ENCODE measurements around the gene PLEKHN1. TPM values are rescaled to one million over a fixed set of nuclear protein-coding genes. Genes with fewer than 3 reads are reported as not detected.

The PLEKHN1 gene
- polyA plus RNA-seq, 4 donors: 0.14 to 0.90 (median 0.43) TPM; not detected in 1

- DNase-seq (ENCODE audit: low read depth in 4 of 4, low spot score in 3 of 4): no peak
These were observed 54.2 kb downstream of the PLEKHN1 start for GRCh38 chr1:1020415-1021009.

DNA sequence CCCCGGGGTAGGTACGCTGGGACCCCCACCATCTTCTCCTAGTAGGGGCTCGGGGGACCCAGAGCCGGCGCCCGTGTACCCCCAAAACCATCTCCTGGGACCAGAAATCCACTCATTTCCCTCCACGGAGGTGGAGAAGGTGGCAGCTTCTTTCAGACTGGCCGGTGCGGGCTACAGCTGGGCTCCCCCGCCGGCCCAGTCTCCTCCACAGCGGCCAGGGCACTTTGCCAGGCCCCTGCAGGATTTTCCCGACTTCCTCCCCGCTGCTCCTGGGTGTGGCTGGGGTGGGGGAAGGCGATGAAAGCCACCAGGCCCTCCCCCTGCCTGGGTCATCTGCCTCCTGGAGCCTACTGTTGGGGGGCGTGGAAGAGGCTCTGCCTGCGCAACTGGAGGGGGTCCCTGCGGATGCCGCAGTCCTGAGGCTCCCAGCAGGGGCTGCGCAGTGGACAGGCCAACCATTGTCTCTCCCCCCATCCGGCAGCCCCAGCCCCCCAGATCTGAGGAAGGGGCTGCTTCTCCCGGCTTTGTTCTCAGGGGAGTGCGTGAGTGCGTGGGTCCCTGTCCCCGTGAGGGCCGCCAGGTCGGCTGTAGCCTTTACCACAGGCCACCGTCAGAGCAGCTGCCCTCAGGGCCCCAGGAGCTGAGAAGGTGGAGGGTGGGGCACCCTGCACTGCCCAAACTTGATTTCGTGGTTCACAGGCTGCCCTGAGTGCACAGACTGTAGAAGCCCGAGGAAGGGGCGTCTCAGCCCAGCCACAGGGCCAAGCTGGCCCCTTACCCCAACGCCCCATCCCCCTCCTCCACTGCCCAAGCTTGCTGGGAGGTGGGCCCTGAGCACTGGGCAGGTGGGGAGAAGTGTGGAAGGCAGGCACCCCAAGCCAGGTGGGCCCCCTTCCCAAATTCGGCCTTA, 55.0 kb downstream of the PLEKHN1 start:
- DNase-seq (ENCODE audit: low read depth in 4 of 4, low spot score in 3 of 4): no peak

DNA sequence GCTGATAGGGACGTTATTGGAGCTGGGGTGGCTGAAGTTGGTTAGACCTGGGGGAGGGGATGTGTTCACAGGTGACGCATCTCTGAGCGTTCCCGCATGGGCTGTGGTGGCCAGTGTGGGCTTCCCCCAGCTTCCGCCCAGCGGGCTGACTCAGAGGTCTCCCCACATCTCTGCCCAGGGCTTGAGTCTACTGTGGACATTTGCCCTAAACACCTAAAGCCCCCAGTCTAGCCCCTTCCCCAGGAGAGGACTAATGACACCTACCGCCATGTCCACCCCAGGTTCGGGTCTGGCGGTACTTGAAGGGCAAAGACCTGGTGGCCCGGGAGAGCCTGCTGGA, 55.6 kb downstream of the PLEKHN1 start:
- no peak for DNase-seq (ENCODE audit: low read depth in 4 of 4, low spot score in 3 of 4)

DNA sequence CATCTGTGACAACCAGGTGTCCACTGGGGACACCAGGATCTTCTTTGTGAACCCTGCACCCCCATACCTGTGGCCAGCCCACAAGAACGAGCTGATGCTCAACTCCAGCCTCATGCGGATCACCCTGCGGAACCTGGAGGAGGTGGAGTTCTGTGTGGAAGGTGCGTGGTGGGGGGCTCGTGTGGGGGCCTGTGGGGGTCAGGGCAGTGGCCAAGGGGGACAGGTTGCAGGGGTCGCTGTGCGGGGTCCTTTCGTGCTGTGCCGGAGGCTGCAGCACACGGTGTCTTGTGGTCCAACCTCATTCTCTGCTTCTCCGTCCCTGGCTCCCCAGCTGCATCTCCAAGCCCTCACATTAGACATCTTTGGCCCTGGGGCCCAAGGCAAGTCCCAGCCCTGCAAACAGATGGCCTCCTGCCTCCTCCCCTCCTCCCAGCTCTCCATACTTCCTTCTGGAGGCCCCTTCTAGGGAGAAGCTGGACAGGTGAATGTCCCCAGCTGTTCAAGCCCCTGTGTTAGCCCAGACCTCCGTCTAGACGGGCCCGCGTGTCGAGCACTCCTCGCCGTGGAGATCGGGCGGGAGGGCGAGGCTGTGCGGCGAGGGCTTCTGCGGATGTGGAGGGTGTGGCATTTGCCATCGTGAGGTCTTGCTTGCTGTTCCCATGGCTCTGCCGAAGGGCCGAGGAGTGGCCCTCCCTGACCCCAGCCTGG, 56.2 kb downstream of the PLEKHN1 start:
- no peak for DNase-seq (ENCODE audit: low read depth in 4 of 4, low spot score in 3 of 4)

- no peak for DNase-seq (ENCODE audit: low read depth in 4 of 4, low spot score in 3 of 4)
These were observed 57.4 kb downstream of the PLEKHN1 start for GRCh38 chr1:1023700-1024099.

DNA sequence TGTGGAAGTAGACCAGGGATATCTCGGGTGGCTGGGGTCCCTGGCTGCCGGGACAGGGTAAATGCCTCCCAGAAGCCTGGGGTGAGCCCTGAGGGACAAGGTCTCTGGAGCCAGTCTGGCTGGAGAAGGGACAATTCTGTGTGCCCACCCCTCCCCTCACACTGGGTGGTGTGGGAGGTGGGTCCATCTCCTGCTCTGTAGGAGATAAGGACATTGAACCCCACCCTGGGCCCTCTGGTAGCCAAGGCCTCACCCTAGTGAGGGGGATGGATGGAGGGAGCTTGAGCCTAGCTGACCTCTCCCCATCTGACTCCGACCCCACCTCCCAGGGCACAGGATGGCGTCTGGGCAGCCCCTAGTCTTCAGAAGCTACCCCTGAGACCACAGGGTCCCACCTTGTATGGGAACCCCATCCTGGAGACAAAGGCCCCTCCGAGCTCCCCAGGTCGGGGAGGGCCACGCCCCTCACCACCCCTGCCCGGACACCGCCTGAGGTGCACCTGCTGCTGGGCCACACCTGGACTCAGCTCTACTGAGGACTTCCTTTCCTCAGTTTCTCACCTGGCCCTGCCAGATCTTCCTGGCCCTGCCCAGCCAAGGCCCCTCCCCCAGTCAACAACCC, 58.0 kb downstream of the PLEKHN1 start:
- DNase-seq (ENCODE audit: low read depth in 4 of 4, low spot score in 3 of 4): no peak

- DNase-seq (ENCODE audit: low read depth in 4 of 4, low spot score in 3 of 4): no peak
These were observed 58.8 kb downstream of the PLEKHN1 start for GRCh38 chr1:1024771-1025699.

Other genes with a start within 250 kb of the PLEKHN1 start
- gene SAMD11, start 42.6 kb upstream of the PLEKHN1 start, polyA plus RNA-seq (ENCODE audit: insufficient read length in 4 of 4): 10 to 100 TPM; 43.9 to 94.8 (median 63.0) TPM
- 10 to 100 TPM; 37.7 to 67.3 (median 56.9) TPM for gene NOC2L, start 7.2 kb upstream of the PLEKHN1 start, polyA plus RNA-seq (ENCODE audit: insufficient read length in 4 of 4)
- gene KLHL17, start 5.9 kb upstream of the PLEKHN1 start, polyA plus RNA-seq (ENCODE audit: insufficient read length in 4 of 4): 10 to 100 TPM in 1 of 4 donors, 1 to 10 TPM in 3; 8.1 to 17.6 (median 9.3) TPM
- under 1 TPM in 3 of 4 donors, not detected in 1; 0.23 to 0.43 (median 0.32) TPM for gene PERM1, start 15.6 kb downstream of the PLEKHN1 start, polyA plus RNA-seq (ENCODE audit: insufficient read length in 4 of 4)
- 10 to 100 TPM in 3 of 4 donors, 1 to 10 TPM in 1; 5.5 to 38.1 (median 17.4) TPM for gene HES4, start 33.6 kb downstream of the PLEKHN1 start, polyA plus RNA-seq (ENCODE audit: insufficient read length in 4 of 4)
- 10 to 100 TPM in 3 of 4 donors, 1 to 10 TPM in 1; 9.6 to 17.1 (median 13.6) TPM for gene ISG15, start 47.0 kb downstream of the PLEKHN1 start, polyA plus RNA-seq (ENCODE audit: insufficient read length in 4 of 4)
- gene AGRN, start 53.6 kb downstream of the PLEKHN1 start, polyA plus RNA-seq (ENCODE audit: insufficient read length in 4 of 4): 100 to 1,000 TPM in 3 of 4 donors, 10 to 100 TPM in 1; 60.6 to 306 (median 204) TPM
- gene RNF223, start 107.8 kb downstream of the PLEKHN1 start, polyA plus RNA-seq (ENCODE audit: insufficient read length in 4 of 4): under 1 TPM in 3 of 4 donors, not detected in 1; 0.23 to 0.85 (median 0.70) TPM
- 10 to 100 TPM in 1 of 4 donors, 1 to 10 TPM in 3; 7.0 to 19.3 (median 7.2) TPM for gene C1orf159, start 149.6 kb downstream of the PLEKHN1 start, polyA plus RNA-seq (ENCODE audit: insufficient read length in 4 of 4)
- gene TTLL10, start 207.4 kb downstream of the PLEKHN1 start, polyA plus RNA-seq (ENCODE audit: insufficient read length in 4 of 4): under 1 TPM in 3 of 4 donors, not detected in 1; 0.43 to 0.86 (median 0.79) TPM
- gene TNFRSF18, start 240.1 kb downstream of the PLEKHN1 start, polyA plus RNA-seq (ENCODE audit: insufficient read length in 4 of 4): under 1 TPM; 0.26 to 0.72 (median 0.51) TPM
- gene TNFRSF4, start 247.7 kb downstream of the PLEKHN1 start, polyA plus RNA-seq (ENCODE audit: insufficient read length in 4 of 4): 1 to 10 TPM; 1.5 to 2.7 (median 1.8) TPM